ENCODE results near the gene CDKN2B-AS1.

CDKN2B-AS1 gene

DNA sequence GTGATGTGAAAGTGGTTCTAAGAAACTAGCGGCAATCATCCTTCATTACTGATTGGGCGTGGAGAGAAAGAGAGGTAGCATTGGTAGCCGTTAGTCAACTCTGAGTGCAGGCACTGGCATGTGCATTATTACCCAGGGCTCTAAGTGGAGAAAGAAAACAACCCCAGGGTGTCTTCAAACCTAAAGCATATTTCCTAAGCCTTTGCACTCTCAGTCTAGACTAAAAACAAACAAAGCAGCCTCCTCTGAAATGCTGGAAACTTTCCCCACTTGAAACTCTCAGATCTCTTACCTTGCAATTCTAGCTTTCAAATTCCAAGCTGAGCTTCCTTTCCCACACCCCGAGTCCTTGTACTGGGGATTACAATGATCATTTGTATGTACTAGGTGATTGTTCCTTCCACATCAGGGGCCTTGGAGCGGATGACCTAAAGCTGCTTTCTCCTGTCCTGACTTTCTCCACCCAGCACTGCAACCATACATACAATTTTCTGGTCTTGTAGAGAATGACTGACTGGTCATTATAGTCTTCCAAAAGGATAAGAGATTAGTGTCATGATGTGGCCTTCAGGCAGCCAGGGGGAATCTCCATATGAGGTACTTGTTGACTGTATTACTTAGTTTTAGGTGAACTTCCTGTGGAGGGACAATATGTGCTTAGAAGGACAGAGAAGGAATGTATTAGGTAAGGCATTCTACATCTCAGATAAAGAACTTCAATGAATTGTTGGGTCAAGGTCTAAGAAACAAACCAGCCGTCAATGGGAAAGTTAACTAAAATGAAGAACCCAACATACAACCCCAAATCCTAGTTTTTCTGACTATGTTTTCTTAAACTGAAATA is 112.8 kb downstream of the CDKN2B-AS1 start:
- DNase-seq (ENCODE audit: low read depth, low spot score) = no peak
- no peak overlapping the region for H3K4me3 ChIP-seq (ENCODE audit: low read length)

DNA sequence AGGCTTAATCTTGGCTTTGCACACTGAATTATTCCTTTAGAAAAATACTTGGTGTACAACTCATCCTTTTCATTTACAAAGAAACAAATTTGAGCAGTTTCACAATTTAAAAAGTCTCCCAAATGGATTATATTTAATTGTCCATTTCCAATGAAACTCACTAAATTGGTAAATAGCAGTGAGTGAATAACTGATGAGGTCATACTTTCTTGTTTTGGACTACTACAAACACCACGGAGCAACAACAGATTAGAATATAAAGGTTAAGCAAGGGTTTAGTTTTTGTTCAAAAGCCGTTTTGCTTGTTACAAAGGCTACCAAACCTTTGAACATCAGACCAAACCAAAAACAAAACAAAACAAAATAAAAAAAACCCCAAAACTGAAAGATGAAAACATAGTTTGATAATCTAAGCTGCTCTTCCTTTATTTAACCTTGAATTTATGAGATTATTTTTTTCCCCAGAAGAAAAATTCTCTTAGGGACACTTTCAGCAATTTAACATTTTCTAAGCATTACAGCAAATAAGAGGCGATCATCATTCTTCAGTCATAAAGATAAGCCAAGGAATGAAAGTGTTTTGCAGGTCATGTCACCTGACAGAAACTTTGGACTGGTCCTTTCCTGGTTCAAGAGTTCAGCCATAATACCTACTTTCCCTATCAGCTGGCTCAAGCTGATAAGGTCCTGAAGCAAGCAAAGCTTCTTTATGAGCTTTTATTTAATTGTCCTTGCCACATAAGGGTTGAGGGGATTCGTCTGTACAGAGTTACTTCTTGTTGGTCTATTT is 114.2 kb downstream of the CDKN2B-AS1 start:
- no peak for DNase-seq (ENCODE audit: low read depth, low spot score)
- H3K4me3 ChIP-seq (ENCODE audit: low read length) = no peak overlapping the region

DNA sequence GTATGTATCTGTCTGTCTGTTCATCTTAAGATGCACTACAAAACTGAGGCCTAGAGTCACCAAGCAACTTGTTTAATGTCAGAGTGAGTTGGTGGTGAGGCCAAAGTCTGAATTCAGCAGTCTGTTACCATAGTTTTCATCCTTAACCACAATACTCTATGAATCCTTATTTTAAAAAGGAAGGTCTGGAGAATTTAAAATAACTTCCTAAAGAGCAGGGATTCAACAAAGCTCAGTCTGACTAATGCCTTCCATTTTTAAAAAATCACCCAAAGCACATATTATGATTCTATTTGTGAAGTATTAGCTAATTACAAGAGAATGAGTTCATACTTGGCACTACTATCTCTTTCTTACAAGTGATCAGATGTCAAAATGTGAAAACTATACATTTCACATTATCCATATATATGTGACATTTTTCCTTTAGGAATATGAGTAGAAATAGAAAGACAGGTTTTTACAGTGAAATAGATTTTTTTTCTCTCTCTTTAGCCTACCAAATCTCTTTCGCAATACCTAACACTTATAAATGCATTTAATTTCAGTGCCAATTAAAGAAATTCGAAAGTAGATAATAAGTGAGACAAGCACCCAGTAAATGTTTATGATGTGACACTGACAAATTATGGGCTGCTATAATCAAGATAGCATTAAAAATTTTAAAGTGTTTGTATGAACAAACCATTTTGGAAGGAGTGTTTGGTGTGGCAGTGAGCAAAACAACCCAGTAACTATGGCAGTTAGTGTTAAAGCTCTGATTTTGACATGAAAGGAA is 116.8 kb downstream of the CDKN2B-AS1 start:
- no peak overlapping the region for H3K4me3 ChIP-seq (ENCODE audit: low read length)
- DNase-seq (ENCODE audit: low read depth, low spot score) = no peak

DNA sequence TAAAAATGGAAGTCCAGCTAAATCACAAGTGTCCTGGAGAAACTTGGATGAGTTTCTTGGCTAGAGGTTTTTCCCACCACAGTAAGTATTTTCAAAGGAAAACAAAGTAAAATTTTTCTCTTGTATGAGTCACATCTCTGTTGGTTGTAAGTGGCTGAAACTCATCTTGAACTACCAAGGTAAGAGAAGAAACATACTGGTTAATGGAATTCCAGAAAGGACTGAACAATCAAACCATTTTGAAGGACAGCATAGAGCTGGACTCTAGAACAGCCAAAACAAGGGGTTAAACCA is 117.3 kb downstream of the CDKN2B-AS1 start:
- DNase-seq (ENCODE audit: low read depth, low spot score) = no peak

DNA sequence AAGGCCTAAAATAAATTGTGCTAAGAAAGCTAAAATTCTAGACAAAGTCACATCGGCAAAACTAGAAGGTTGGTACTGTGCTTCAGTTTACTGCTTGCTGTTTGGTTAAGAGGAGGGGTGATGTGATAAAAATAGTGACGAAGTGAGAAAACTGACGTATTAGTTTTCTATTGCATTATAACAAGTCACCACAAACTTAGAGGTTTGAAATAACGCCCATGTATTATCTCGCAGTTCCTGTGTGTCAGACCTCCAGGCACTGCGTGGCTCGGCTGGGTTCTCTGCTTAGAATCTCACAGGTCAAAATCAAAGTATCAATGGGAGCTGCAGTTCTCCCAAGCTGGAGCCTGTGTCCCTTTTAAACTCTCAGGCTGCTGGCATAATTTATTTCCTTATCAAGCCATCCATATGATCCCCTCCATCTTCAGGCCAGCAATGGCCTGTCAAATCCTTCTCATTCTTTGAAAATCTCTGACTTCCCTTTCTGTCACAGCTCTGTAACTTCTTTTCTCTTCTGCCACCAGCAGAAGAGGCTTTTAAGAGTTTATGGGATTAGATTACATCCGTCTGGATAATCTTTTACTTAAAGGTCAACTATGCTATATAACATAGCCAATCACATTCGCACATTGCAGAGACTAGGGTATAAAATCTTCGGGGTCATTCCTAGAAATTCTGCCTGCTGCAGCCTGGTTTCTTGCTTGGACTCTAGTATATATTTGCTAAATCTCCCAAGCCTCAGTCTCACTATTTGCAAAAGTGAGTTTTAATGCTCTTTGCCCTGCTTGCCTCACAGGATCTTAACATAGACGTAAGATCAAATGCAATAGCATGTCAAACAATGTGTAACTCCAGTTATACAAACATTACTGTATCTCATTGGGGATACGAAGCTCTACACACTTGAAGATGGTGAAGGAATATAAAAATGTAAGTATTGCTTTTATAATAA is 118.6 kb downstream of the CDKN2B-AS1 start:
- H3K4me3 ChIP-seq (ENCODE audit: low read length) = no peak overlapping the region
- no peak for DNase-seq (ENCODE audit: low read depth, low spot score)

More for the DNA sequence above, 117.3 kb downstream of the CDKN2B-AS1 start:
- H3K4me3 ChIP-seq (ENCODE audit: low read length) = no peak overlapping the region

DNA sequence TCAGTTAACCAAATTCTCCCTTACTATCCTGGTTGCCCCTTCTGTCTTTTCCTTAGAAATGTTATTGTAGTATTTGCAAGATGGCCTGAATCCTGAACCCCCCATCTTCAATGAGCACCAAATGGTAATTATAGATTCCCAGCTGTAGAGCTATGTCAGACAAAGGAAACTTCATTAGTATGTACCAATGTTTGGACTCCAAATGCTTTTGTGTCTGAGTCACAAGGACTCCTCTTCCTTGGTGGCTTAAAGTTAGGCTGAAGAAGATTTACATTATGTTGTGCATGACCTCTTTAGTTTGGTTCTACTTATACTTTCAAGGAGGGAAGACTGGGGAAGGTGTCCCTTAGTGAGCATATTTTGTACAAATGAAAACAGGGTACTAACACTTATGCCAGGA is 120.4 kb downstream of the CDKN2B-AS1 start:
- DNase-seq (ENCODE audit: low read depth, low spot score) = no peak

DNA sequence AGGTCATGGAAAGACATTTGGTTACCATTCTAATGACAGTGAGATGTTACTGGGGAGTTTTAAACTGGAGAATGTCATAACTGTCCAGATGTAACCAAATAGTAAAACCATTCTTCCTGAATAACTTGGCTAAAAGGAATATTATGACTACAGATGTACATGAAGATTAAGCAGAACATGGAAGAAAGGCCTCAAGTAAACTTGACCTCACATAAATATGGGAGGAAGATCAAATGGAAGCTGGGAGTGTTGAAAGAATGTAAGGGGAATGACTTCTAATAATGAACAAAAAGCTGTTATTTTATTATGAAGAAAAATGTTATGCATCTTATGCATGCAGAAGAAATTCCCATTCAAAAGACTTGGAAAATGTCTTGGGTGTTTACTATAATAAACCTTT is 122.2 kb downstream of the CDKN2B-AS1 start:
- no peak for DNase-seq (ENCODE audit: low read depth, low spot score)
- no peak overlapping the region for H3K4me3 ChIP-seq (ENCODE audit: low read length)

More for the DNA sequence above, 120.4 kb downstream of the CDKN2B-AS1 start:
- no peak overlapping the region for H3K4me3 ChIP-seq (ENCODE audit: low read length)

DNA sequence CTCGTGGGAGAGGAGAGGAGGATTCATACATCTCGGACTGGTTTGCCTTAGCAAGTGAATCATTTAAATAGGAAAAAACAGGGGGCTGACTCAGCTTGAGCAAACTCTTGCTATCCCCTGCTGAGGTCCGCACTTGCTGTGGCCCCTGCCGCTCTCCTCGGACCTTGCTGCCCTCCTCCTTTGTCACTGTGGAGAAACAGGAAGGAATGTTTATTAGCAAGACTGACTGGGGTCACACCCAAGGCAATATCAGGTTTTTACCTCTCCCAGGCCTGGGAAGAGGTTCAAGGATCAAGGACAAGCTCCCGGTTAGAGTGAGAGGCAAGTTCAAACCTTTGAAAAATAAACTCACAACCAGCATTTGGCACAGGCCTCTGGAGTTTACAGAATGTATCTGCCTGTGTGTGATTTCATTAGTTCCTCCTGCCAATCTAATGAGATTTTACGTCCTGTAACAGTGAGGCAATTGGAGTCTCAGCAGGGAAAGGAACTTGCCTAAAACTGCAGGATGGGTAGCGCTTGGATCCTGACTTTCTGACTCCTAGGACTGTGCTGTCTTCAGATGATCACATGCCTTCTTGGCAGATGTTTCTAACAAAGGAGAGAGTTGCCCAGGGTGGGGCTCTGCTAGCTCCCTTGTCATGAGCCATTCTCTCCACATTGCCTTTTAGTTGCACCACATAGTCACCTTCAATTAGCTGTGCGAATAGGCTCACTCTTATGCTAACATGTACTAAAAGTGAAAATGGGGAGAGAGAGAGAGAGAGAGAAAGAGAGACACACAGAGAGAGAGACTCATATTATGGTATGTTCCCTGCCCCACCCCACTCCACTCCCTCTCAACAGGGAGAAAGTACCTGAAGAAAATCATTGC is 123.2 kb downstream of the CDKN2B-AS1 start:
- no peak overlapping the region for H3K4me3 ChIP-seq (ENCODE audit: low read length)
- DNase-seq (ENCODE audit: low read depth, low spot score) = no peak

DNA sequence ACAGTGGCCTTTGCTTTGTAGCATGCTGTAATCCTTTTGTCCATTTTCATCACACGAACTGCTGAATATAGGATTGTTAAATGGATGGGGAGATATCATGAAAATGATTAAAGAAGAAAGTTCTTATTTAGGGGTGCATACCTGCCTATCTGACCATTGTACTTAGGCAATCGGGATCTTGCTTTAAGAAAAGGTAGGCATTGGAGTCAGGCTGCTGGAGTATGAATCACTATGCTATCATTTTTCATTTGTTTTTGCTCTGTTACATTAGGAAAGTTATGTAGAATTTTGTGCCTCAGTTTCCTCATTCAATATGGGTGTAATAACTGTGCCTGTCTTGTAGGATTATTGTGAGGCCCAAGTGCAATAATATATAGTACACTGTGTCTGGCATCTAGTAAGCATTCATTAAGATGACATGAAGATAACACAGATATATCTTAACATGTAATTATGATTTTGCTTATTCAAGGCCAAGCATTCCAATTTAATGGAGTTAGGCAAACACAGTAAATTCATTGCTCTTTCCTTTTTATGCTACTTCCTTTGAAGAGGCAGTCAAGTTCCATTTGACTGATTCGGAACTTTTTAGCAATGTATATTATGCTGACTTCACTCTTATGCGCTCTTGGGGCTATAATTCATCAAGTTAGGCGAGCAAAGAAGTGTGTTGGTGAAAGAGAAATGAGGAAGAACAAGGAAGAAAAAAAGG is 124.4 kb downstream of the CDKN2B-AS1 start:
- no peak for DNase-seq (ENCODE audit: low read depth, low spot score)
- no peak overlapping the region for H3K4me3 ChIP-seq (ENCODE audit: low read length)

DNA sequence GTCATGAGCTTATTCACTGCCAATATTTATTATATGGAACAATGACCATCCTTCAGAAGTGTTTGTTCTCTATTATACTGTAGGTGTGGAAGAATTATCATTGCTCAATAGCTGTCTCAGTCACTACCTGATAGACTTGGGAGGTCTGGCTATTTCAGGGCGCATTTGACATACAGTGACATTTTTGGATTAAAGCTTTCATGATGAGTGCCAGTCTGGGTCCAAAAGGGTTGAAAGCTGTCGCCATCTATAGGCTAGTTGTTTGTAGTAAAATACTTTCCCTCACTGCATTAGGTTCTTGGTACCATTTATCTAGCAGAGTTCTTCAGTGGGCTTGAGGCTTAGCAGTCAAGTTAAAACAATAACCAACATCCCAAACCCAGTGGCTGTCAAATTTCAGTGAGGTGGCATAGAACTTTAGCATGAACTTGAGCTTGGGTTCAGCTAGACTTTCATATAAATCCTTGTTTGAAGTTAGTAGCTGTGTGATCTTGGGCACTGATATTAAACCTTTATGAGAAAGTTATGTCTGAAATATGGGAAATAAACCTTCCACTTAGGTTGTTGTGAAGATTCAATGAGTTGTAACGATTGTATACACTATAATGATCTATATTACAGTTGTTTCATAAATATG is 125.0 kb downstream of the CDKN2B-AS1 start:
- no peak for DNase-seq (ENCODE audit: low read depth, low spot score)
- no peak overlapping the region for H3K4me3 ChIP-seq (ENCODE audit: low read length)

DNA sequence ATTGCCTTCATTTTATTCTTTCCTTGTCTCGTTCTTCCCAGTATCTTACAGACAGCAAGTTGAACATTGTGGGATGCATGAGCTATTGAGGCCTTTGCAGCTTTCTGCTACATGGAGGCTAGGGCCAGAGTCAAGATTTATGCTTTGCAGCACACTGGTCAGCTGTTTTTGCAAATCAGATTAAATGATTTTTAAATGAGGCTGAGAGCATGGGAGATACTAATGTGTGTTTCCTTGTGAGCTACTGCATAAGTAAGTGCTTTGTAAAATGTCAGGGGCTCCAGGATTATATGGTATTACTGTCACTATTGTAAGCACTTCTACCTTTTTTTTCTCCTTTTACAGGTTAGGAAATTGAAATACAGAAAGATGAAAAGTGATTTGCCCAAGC is 125.6 kb downstream of the CDKN2B-AS1 start:
- no peak overlapping the region for H3K4me3 ChIP-seq (ENCODE audit: low read length)

DNA sequence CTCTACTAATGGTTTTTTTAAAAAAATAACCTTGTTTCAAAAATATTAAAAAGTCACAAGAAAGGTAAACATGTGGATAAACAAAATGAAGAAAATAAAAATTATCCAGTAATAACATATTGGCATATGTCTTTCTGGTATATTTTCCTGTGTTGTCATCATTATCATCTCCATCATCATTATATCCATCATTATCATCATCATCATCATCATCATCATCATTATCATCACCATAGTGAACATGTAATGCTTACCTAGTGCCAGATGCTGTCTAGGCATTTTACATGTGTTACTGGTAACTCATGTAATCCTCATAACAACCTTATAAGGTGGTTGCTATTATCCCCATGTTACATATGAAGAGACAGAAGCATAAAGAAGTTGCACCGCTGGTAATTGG is 126.0 kb downstream of the CDKN2B-AS1 start:
- no peak for DNase-seq (ENCODE audit: low read depth, low spot score)
- H3K4me3 ChIP-seq (ENCODE audit: low read length) = no peak overlapping the region

More for the DNA sequence above, 125.6 kb downstream of the CDKN2B-AS1 start:
- DNase-seq (ENCODE audit: low read depth, low spot score) = no peak

DNA sequence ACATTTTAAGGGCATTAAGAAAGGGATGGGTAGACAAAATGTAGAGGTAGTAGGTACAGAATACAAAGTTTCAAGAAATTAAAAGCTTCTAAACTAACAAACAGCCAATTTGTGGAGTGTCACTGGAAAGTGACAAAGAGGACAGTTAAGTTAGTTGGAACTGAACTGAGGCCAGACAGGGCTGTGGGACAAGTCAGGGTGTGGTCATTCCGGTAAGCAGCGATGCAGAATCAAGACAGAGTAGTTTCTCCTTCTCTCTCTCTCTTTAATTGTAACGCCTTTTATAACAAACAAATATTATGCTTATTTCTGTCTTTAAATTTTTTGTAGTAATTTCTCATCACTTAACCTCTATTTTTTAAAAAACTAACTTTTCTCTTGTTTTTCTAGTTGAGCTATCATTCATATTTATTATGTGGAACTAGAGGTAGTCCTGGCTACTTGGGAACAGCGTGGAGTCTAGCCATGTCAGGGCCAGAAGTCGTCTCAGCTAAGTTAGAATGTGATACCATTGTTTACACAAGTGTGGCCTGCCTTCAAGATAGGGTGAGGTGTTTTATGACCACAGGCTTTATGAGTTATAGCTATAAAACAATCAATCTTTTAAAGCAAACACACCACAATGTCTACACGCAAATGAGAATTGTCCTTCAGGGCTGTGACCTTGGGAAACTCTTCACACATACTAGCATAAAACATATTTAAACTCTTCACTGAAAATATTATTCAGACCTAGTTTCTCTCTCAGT is 129.8 kb downstream of the CDKN2B-AS1 start:
- no peak for DNase-seq (ENCODE audit: low read depth, low spot score)
- no peak overlapping the region for H3K4me3 ChIP-seq (ENCODE audit: low read length)

DNA sequence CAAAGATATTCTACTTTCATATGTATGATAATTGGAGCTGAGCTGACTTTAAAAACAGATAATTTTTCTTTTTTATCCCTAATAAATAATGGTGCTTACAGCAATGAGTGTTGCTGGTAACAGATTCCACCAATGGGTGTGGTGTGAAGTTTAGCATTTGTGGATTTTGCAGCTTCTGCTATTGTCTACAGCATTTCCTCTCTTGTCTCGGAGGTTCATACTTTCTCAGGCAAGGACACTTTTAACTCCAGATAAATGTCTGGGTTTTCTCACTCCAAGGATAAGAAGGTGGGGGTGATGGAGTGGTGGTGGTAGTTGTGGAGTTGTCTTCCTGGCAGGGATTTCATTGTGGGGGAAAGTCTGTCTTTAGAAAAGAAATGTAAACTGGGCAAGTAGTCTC is 134.5 kb downstream of the CDKN2B-AS1 start:
- no peak for DNase-seq (ENCODE audit: low read depth, low spot score)
- H3K4me3 ChIP-seq (ENCODE audit: low read length) = no peak overlapping the region

DNA sequence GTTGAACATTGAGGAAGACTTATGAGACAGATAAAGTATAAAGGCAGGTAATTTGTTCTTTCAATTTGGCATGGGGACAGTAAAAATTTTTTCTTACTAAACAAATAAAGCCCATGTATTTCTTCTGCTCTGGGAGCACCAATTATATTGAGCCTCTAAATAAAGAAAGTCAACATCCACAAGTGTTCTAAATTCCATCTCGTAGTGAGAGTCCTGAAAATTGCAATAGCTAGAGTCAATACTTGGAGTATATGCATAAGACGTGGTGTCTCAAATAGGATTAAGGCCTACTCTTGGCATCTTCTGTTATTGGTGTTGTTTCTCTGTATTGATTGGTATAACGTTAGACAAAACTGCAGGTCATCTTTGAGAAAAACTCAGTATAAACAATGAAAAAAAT is 135.0 kb downstream of the CDKN2B-AS1 start:
- DNase-seq (ENCODE audit: low read depth, low spot score) = no peak

DNA sequence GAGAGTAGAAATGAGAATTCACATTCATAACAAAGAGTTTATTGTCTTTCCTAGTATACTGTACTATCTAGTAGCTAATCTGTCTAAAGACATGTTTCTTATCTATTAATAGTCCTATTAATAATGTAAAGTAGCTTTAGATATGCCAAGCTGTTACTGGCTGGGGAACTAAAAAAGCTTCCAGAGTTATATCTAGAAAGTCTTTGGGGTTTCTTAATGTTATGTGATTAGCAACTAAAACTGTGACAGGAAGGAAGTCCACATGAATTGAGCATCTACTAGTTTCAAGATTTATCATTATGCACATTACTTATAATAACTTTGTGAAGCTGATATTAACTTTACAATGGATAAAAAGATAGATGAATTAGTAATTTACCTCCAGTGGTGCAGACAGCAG is 137.2 kb downstream of the CDKN2B-AS1 start:
- DNase-seq (ENCODE audit: low read depth, low spot score) = no peak
- H3K4me3 ChIP-seq (ENCODE audit: low read length) = no peak overlapping the region

More for the DNA sequence above, 135.0 kb downstream of the CDKN2B-AS1 start:
- H3K4me3 ChIP-seq (ENCODE audit: low read length) = no peak overlapping the region
